GM19452 (cell line): ENCODE results near the gene PCSK2.
A peak's percentile ranks its signal among the peaks of the same experiment; 100 is the strongest.

Source experiments
- ATAC-seq: cut with Tn5 transposase; IDR thresholded peaks from one replicate; pipeline ENCODE4 v1.9.1; 2021; ENCODE audit not compliant: unreplicated experiment

PCSK2 gene

GRCh38 chr20:17503301-17504065, 276.6 kb downstream of the PCSK2 start:
- ATAC-seq, result no peak

- peak; percentile 25 for ATAC-seq
These were observed 277.4 kb downstream of the PCSK2 start for GRCh38 chr20:17504066-17504897.

- peak; percentile 71 for ATAC-seq
These were observed 278.2 kb downstream of the PCSK2 start for GRCh38 chr20:17504898-17505635.

GRCh38 chr20:17505636-17506517, 279.0 kb downstream of the PCSK2 start:
- no peak for ATAC-seq

- ATAC-seq, result no peak
These were observed 280.2 kb downstream of the PCSK2 start for GRCh38 chr20:17507032-17507431.

- no peak for ATAC-seq
These were observed 280.7 kb downstream of the PCSK2 start for GRCh38 chr20:17507531-17507930.

GRCh38 chr20:17508756-17509155, 281.9 kb downstream of the PCSK2 start:
- no peak for ATAC-seq

GRCh38 chr20:17510548-17510947, 283.7 kb downstream of the PCSK2 start:
- no peak for ATAC-seq

GRCh38 chr20:17511401-17511800, 284.6 kb downstream of the PCSK2 start:
- ATAC-seq, result no peak

- no peak for ATAC-seq
These were observed 287.1 kb downstream of the PCSK2 start for GRCh38 chr20:17513939-17514338.

GRCh38 chr20:17515053-17515452, 288.2 kb downstream of the PCSK2 start:
- ATAC-seq, result no peak

GRCh38 chr20:17518339-17519052, 291.7 kb downstream of the PCSK2 start:
- ATAC-seq, result no peak

GRCh38 chr20:17519606-17520285, 292.9 kb downstream of the PCSK2 start:
- ATAC-seq, result no peak

- no peak for ATAC-seq
These were observed 293.7 kb downstream of the PCSK2 start for GRCh38 chr20:17520583-17520982.

GRCh38 chr20:17522528-17522927, 295.7 kb downstream of the PCSK2 start:
- ATAC-seq, result no peak

- ATAC-seq, result no peak
These were observed 296.5 kb downstream of the PCSK2 start for GRCh38 chr20:17523326-17523725.

GRCh38 chr20:17524560-17524959, 297.7 kb downstream of the PCSK2 start:
- no peak for ATAC-seq

GRCh38 chr20:17525132-17525531, 298.3 kb downstream of the PCSK2 start:
- ATAC-seq, result no peak

- ATAC-seq, result no peak
These were observed 298.8 kb downstream of the PCSK2 start for GRCh38 chr20:17525650-17526049.
